Muscle of leg (tissue), 11 donors: ENCODE data around the gene ZC3H6. TPM values are rescaled to one million over a fixed set of nuclear protein-coding genes. Genes with fewer than 3 reads are reported as not detected.

Experiments used
- DNase-seq: peaks from one replicate; pipeline ENCODE4 v3.0.0; 2013
- H3K27ac ChIP-seq: one replicate; pipeline ENCODE4 v1.5.1; 2013; ENCODE audit warnings: mild to moderate bottlenecking, low read length, control low read depth
- H3K27me3 ChIP-seq: one replicate; pipeline ENCODE4 v1.6.1; 2013; ENCODE audit warnings: low read length; ENCODE audit not compliant: control insufficient read depth, insufficient read depth
- H3K36me3 ChIP-seq: one replicate; pipeline ENCODE4 v1.6.1; 2013; ENCODE audit warnings: low read length; ENCODE audit not compliant: control insufficient read depth, insufficient read depth
- H3K4me1 ChIP-seq: one replicate; pipeline ENCODE4 v1.6.1; 2013; ENCODE audit warnings: low read length; ENCODE audit not compliant: control insufficient read depth, insufficient read depth
- H3K4me3 ChIP-seq: one replicate; pipeline ENCODE4 v1.5.1; 2013; ENCODE audit warnings: low read length, control low read depth
- H3K9me3 ChIP-seq: replicated peaks from 2 replicates; pipeline ENCODE4 v1.6.1; 2013; ENCODE audit warnings: low read depth, low read length; ENCODE audit not compliant: control insufficient read depth
- WGBS: methylation state at CpG from one replicate; pipeline ENCODE4 v1.1.5; 2013; ENCODE audit warnings: missing lambda C conversion rate; ENCODE audit not compliant: insufficient coverage; 5-methylcytosine and 5-hydroxymethylcytosine counted together
- polyA plus RNA-seq, 8 donors: library from polyadenylated mRNA; unstranded; fragments of 120-200 nt; gene quantifications; one replicate each; pipeline versions ENCODE4 v1.2.1 to v1.2.3, GENCODE V29; 2013; ENCODE audit warnings: inconsistent platforms in 1 of 8, low replicate concordance in 1 of 8; ENCODE audit not compliant: insufficient read length in 8 of 8, insufficient read depth in 1 of 8
- total RNA-seq: library from RNA; stranded (reverse); fragments of 120-200 nt; gene quantifications from one replicate; pipeline ENCODE4 v1.2.4, GENCODE V29; 2013

ZC3H6 gene
- total and polyA plus RNA-seq, 9 donors = 3.3 to 8.2 (median 4.4) TPM

DNA sequence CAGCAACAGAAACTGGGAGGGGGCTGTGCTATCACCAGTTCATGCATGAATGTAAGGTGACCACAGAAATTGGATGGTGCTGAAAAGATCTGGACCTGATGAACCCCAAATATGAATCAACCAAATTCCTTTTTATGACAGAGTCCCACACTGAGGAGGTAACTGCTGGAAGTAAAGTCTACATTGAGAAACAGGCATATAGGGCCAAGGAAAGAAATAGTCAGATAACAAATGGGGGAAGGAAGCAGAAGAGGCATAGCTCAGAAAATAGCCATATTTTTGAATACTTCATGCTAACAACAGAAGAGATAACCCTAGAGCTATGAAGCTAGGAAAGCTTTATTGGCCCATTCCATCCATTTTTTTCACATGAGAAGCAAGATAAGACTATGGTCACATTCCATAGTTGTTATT lies 25.8 kb downstream of the ZC3H6 start:
- Histone ChIP-seq H3K4me1 (no peaks in the 10 kb centered on the region), H3K4me3 (no peak overlapping the region), H3K36me3 (no peaks in the 10 kb centered on the region), H3K9me3 (no peaks in the 10 kb centered on the region), H3K27me3 (no peaks in the 10 kb centered on the region), H3K27ac (no peak overlapping the region)
- DNase-seq = no peak

DNA sequence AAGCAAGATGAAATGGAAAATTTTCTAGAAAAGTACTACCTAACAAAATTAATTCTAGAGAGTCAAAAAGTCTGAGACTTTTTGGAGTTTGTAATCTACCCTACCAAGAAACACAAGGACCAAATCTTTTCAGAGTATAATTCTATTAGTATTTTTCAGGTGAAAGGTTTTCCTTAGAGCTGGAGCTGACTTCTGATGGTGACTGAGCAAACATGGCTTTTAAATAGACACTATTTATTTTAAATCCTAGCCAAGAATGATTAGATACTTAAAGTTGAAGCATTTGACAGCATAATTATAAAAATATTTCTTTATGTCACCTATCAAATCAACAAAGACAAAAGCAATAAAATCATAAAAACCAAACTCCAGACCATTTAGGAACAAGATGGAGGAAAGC lies 26.6 kb downstream of the ZC3H6 start:
- H3K36me3 ChIP-seq = peaks cover 4% of the 10 kb centered on the region

DNA sequence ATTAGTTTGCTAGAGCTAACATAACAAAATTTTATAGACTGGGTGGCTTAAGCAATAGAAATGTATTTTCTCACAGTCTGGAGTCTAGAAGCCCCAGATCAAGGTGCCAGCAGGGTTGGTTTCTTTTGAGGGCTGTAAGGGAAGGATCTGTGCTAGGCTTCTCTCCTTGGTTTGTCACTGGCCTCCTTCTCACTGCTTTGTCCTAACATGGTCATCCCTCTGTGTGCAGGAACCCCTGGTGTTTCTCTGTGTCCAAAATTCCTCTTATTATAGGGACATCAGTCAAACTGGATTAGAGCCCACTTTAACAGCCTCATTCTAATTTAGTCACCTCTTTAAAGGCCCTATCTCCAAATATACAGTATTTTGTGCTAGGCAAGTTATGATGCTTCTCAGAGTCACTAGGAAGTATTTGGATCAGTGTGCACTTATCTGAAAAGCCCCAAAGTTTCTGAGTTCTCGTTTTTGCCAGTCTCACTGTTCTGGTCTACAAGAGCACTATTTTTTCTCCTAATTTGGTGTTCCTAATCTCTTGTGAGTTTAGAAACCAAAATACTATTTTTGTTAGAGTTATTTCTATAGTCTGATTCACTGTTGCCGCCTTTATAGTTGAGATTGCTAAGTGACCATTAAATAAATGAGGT lies 29.0 kb downstream of the ZC3H6 start:
- H3K4me3 ChIP-seq = no peak overlapping the region
- H3K4me1 ChIP-seq = no peaks in the 10 kb centered on the region
- H3K9me3 ChIP-seq = no peaks in the 10 kb centered on the region
- no CpG with 5 or more reads among the region's 2 CpGs for WGBS
- DNase-seq = no peak
- H3K36me3 ChIP-seq = peaks cover 4% of the 10 kb centered on the region
- no peaks in the 10 kb centered on the region for H3K27me3 ChIP-seq
- no peak overlapping the region for H3K27ac ChIP-seq

More for the DNA sequence above, 26.6 kb downstream of the ZC3H6 start:
- no peaks in the 10 kb centered on the region for H3K9me3 ChIP-seq
- no peak overlapping the region for H3K4me3 ChIP-seq
- H3K27ac ChIP-seq = no peak overlapping the region
- DNase-seq = no peak
- H3K27me3 ChIP-seq = no peaks in the 10 kb centered on the region
- H3K4me1 ChIP-seq = no peaks in the 10 kb centered on the region

DNA sequence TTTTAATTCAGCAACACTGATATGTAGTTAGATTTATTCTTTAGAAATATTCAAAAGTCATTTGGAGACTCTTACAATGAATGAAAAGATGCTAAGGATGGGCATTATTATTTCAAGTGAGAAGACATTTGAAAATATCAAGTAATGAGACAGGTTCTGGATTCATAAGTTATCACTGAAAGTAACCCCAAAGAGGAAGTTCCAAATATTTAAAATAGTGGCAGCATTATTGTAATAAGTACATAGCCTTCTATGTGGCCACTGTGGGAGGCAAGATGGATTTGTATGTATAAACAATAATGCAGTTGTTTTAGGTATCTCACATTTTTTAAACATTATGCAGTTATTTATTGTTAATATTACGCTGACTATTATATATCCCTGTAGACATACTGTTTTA lies 29.7 kb downstream of the ZC3H6 start:
- H3K27ac ChIP-seq = no peak overlapping the region
- peaks cover 4% of the 10 kb centered on the region for H3K36me3 ChIP-seq
- H3K27me3 ChIP-seq = no peaks in the 10 kb centered on the region
- H3K4me3 ChIP-seq = no peak overlapping the region
- WGBS = no CpG with 5 or more reads among the region's 1 CpG
- H3K4me1 ChIP-seq = no peaks in the 10 kb centered on the region
- H3K9me3 ChIP-seq = no peaks in the 10 kb centered on the region
- DNase-seq = no peak

DNA sequence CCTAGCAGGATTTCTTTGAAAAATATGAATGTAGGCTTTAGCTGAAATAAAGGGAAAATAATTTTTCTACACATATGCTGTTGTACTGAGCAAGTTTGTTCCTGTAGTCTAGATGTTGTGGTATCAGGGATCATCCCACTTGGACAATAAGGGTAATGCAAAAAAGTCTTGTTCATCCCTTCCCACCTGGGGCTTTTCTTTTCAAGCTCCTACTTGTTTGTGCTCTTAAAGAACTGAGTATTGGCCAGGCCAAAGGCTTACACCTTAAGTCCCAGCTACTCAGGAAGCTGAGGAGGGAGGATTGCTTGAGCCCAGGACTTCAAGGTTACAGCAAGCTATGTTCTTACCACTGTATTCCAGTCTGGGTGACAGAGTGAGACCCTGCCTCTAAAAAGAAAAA lies 35.5 kb downstream of the ZC3H6 start:
- H3K36me3 ChIP-seq = peaks cover 4% of the 10 kb centered on the region
- H3K27me3 ChIP-seq = no peaks in the 10 kb centered on the region
- no peak overlapping the region for H3K4me3 ChIP-seq
- no peaks in the 10 kb centered on the region for H3K4me1 ChIP-seq
- no peaks in the 10 kb centered on the region for H3K9me3 ChIP-seq
- no peak overlapping the region for H3K27ac ChIP-seq
- DNase-seq = no peak

DNA sequence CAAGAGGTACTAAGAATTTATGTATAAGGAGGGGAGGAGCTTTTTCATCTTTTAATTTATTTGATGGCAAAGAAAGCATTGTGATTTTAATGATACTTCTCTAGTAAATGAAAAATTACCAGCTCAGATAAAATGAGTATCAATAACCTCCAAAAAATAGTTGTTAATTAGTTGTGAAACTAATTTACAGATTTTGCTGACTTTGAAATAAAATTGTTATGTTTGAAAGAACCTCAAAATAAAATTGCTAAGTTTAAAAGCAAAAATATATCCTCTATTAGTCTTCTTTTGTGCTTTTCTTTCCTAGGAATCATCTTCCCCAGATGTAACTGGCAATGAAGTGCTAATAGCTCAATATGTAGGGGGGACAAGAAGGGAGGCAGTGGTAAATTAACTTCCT lies 36.5 kb downstream of the ZC3H6 start:
- Histone ChIP-seq H3K27ac (no peak overlapping the region), H3K4me1 (no peaks in the 10 kb centered on the region), H3K9me3 (no peaks in the 10 kb centered on the region), H3K27me3 (no peaks in the 10 kb centered on the region), H3K36me3 (no peaks in the 10 kb centered on the region), H3K4me3 (no peak overlapping the region)
- DNase-seq = no peak

DNA sequence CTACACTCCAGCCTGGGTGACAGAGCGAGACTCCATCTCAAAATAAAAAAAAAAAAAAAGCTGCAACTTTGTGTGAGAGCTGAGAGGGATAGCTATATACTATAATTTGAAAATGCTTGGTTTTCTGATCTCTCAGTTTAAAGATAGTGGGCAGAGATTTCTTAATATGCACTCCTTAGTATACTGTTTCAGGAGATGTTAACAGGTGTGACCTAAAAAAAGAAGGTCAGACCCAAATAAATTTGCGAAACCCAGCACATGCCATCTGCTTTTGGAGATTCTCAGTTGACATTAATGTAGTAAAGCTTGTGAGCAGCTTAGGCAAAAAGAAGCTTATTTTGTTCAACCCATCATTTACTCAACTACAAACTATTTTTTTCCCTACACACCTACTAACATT lies 37.4 kb downstream of the ZC3H6 start:
- Histone ChIP-seq H3K4me3 (no peak overlapping the region), H3K27ac (no peak overlapping the region), H3K9me3 (no peaks in the 10 kb centered on the region), H3K4me1 (no peaks in the 10 kb centered on the region), H3K36me3 (no peaks in the 10 kb centered on the region), H3K27me3 (no peaks in the 10 kb centered on the region)
- whole genome bisulfite sequencing = no CpG with 5 or more reads among the region's 2 CpGs
- no peak for DNase-seq

DNA sequence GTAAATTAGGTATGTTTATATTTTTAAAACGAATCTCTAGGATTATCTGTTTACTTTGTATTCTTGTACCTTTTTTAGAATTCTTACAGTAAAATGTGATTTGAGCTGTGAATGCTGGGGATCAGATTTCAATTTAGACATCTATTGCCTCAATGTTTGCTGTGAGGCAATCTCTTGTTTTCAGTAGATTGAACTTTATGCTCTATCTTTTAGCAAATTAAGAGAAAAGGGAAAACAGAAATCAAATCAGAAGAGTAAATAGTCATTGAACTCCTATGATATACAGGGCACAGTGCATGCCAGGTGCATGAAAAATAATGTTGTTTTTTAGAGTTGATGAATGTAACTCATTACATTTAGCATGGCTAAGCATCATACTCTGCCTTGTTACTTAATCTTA lies 39.5 kb downstream of the ZC3H6 start:
- Histone ChIP-seq H3K27me3 (no peaks in the 10 kb centered on the region), H3K4me3 (no peak overlapping the region), H3K4me1 (no peaks in the 10 kb centered on the region), H3K36me3 (no peaks in the 10 kb centered on the region), H3K9me3 (no peaks in the 10 kb centered on the region), H3K27ac (no peak overlapping the region)
- DNase-seq = no peak
- WGBS = no CpG with 5 or more reads among the region's 1 CpG

DNA sequence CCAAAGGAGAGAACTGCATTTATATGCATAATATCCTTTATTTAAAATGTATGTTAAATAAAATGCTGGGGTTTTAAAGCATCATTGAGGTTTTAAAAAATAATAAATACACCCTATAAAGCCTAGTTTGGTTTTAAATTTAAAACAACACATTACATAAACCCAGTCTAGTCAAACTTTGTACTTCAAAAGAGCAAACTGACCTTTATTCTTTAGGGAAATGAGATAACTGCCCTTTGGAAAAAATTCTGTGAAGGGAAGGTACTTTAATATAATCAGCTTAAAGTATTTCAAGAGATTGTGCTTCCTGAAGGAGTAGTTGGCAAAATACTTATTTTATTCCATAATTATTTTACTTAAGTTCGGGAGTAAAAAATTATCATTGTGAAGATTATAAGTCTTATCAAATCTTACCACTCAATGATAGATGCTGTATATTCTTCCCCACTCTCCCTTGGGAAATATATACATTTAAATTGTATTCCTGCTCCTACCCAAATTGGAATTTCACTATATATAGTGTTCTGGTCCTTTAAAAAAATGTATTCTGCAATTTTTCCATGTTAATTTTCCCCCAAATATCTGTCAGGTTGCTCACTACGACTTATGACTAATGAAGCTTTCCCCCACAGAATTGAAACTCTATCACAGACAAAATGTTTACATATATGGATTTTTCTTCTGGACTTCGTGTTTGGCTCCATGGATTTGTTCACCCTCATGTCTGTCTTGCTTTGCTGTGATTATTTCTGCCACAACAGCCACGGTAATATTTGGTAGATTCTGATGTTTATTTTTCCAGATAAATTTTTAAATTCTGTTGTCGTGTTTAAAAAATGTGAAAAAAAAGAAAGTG lies 42.1 kb downstream of the ZC3H6 start:
- H3K4me3 ChIP-seq = no peak overlapping the region
- H3K27me3 ChIP-seq = no peaks in the 10 kb centered on the region
- no peak overlapping the region for H3K27ac ChIP-seq
- H3K36me3 ChIP-seq = no peaks in the 10 kb centered on the region
- DNase-seq = no peak
- H3K9me3 ChIP-seq = no peaks in the 10 kb centered on the region
- no peaks in the 10 kb centered on the region for H3K4me1 ChIP-seq
- no CpG with 5 or more reads among the region's 5 CpGs for WGBS

DNA sequence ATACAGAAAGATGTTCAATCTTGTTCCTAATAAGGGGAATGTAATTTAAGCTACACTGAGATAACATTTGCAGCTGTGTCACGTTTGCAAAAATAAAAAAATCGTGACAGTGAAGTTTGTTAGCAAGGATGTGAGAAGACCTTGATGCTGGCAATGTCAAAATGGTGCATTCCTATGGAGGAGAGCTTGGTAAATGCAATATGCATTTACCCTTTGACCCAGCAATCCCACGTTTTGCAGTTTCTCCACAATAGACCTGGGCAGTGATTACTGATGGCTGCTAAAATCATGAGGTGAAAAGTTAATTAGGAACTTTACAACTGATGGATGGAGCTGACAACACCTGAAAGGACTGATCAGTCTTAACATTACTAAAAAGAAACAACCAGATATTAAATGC lies 43.1 kb downstream of the ZC3H6 start:
- H3K9me3 ChIP-seq = no peaks in the 10 kb centered on the region
- H3K4me1 ChIP-seq = no peaks in the 10 kb centered on the region
- no peak overlapping the region for H3K4me3 ChIP-seq
- WGBS = 63% methylated on average over 2 of the region's 3 CpGs
- H3K27ac ChIP-seq = no peak overlapping the region
- H3K27me3 ChIP-seq = no peaks in the 10 kb centered on the region
- H3K36me3 ChIP-seq = no peaks in the 10 kb centered on the region
- DNase-seq = no peak
